Liver (tissue), 9 donors: ENCODE measurements around the gene PGC. TPM values are rescaled to one million over a fixed set of nuclear protein-coding genes. Genes with fewer than 3 reads are reported as not detected.

ENCODE experiments used
- DNase-seq: peaks from one replicate; pipeline ENCODE4 v3.0.0-alpha.2; 2017; ENCODE audit warnings: low spot score
- H3K27ac ChIP-seq, 2 donors: one replicate each; pipeline ENCODE4 v1.7.0; 2013; ENCODE audit warnings: inconsistent platforms in 2 of 2, low read length in 2 of 2, control low read depth in 1 of 2, low read depth in 1 of 2, mild to moderate bottlenecking in 1 of 2
- H3K27me3 ChIP-seq, 4 donors: one replicate each; pipeline versions ENCODE4 v1.6.1 to v1.7.0; 2013; ENCODE audit warnings: low read length in 3 of 4, inconsistent platforms in 1 of 4, mild to moderate bottlenecking in 1 of 4, moderate library complexity in 1 of 4; ENCODE audit not compliant: control insufficient read depth in 4 of 4, insufficient read depth in 4 of 4
- H3K36me3 ChIP-seq, 4 donors: one replicate each; pipeline versions ENCODE4 v1.6.1 to v1.7.0; 2013; ENCODE audit warnings: low read length in 3 of 4, mild to moderate bottlenecking in 3 of 4, low read depth in 1 of 4, moderate library complexity in 1 of 4; ENCODE audit not compliant: control insufficient read depth in 4 of 4, insufficient read depth in 3 of 4
- H3K4me1 ChIP-seq, 4 donors: one replicate each; pipeline versions ENCODE4 v1.6.1 to v1.7.0; 2013; ENCODE audit warnings: low read length in 3 of 4, mild to moderate bottlenecking in 3 of 4, moderate library complexity in 1 of 4; ENCODE audit not compliant: control insufficient read depth in 4 of 4, insufficient read depth in 4 of 4
- H3K4me3 ChIP-seq, 3 donors: one replicate each; pipeline versions ENCODE4 v1.6.1 to v1.7.0; 2013; ENCODE audit warnings: low read length in 3 of 3, control low read depth in 1 of 3, low read depth in 1 of 3, mild to moderate bottlenecking in 1 of 3
- H3K9ac ChIP-seq, 2 donors: one replicate each; pipeline ENCODE4 v1.7.0; 2013; ENCODE audit warnings: low read length in 2 of 2, mild to moderate bottlenecking in 2 of 2, moderate library complexity in 2 of 2, control low read depth in 1 of 2, low read depth in 1 of 2
- H3K9me3 ChIP-seq, 4 donors: one replicate each; pipeline versions ENCODE4 v1.6.1 to v1.7.0; 2013; ENCODE audit warnings: low read length in 3 of 4; ENCODE audit not compliant: control insufficient read depth in 4 of 4
- ATF3 ChIP-seq: IDR thresholded peaks from 2 replicates; pipeline ENCODE4 v1.6.1; 2016; ENCODE audit warnings: antibody characterized with exemption
- CTCF ChIP-seq: fragments of 150-350 bp; IDR thresholded peaks from 2 replicates; pipeline ENCODE4 v1.5.1; 2017; ENCODE audit warnings: improper control_type of control experiment, low read depth, low read length; ENCODE audit not compliant: missing input control
- EGR1 ChIP-seq, 2 donors: IDR thresholded peaks; 2 replicates each; pipeline ENCODE4 v1.6.1; 2016 to 2018; ENCODE audit warnings: antibody characterized with exemption in 2 of 2, low read depth in 2 of 2
- FOXA2 ChIP-seq: IDR thresholded peaks from 2 replicates; pipeline ENCODE4 v1.6.1; 2016; ENCODE audit warnings: antibody characterized with exemption
- GABPA ChIP-seq, 2 donors: IDR thresholded peaks in 1 of 2; conservative IDR thresholded peaks in 1 of 2; 2 replicates each; pipeline ENCODE4 v1.6.1; 2016; ENCODE audit warnings: antibody characterized with exemption in 2 of 2, mild to moderate bottlenecking in 1 of 2, moderate library complexity in 1 of 2
- HNF4A ChIP-seq, 2 donors: conservative IDR thresholded peaks; 2 replicates each; pipeline ENCODE4 v1.6.1; 2016; ENCODE audit warnings: antibody characterized with exemption in 2 of 2, mild to moderate bottlenecking in 2 of 2
- HNF4G ChIP-seq: IDR thresholded peaks from 2 replicates; pipeline ENCODE4 v1.6.1; 2016; ENCODE audit warnings: antibody characterized with exemption
- JUND ChIP-seq, 2 donors: IDR thresholded peaks; 2 replicates each; pipeline ENCODE4 v1.6.1; 2016; ENCODE audit warnings: antibody characterized with exemption in 2 of 2
- NR2F2 ChIP-seq: IDR thresholded peaks from 2 replicates; pipeline ENCODE4 v1.6.1; 2016; ENCODE audit warnings: antibody characterized with exemption
- RAD21 ChIP-seq, 2 donors: IDR thresholded peaks; 2 replicates each; pipeline ENCODE4 v1.6.1; 2016; ENCODE audit warnings: antibody characterized with exemption in 2 of 2, mild to moderate bottlenecking in 2 of 2
- RXRA ChIP-seq, 2 donors: IDR thresholded peaks; 2 replicates each; pipeline ENCODE4 v1.6.1; 2017 to 2018; ENCODE audit warnings: antibody characterized with exemption in 2 of 2, mild to moderate bottlenecking in 1 of 2
- SP1 ChIP-seq: IDR thresholded peaks from 2 replicates; pipeline ENCODE4 v1.6.1; 2018; ENCODE audit warnings: antibody characterized with exemption, mild to moderate bottlenecking
- TAF1 ChIP-seq: conservative IDR thresholded peaks from 2 replicates; pipeline ENCODE4 v1.6.1; 2016; ENCODE audit warnings: antibody characterized with exemption, mild to moderate bottlenecking
- YY1 ChIP-seq: IDR thresholded peaks from 2 replicates; pipeline ENCODE4 v1.6.1; 2016; ENCODE audit warnings: antibody characterized with exemption, mild to moderate bottlenecking
- ZBTB33 ChIP-seq: IDR thresholded peaks from 2 replicates; pipeline ENCODE4 v1.6.1; 2016; ENCODE audit warnings: antibody characterized with exemption
- WGBS: extraction: QIAGEN DNeasy Blood & Tissue Kit; methylation state at CpG from one replicate; pipeline ENCODE4 v1.1.7; 2013; 5-methylcytosine and 5-hydroxymethylcytosine counted together
- polyA plus RNA-seq, 2 donors: library from polyadenylated mRNA; stranded (reverse) in 1 of 2; unstranded in 1 of 2; fragments of 200-250 nt in 1 of 2; fragments of >200 nt in 1 of 2; fragmentation: Nextera tagmentation in 1 of 2; extraction: Ambion mirVana in 1 of 2; gene quantifications; one replicate each; pipeline versions ENCODE4 v1.2.1 to v1.2.3, GENCODE V29; 2013 to 2015
- total RNA-seq, 2 donors: library from RNA; depleted of rRNA; stranded (reverse); fragments of >200 nt; gene quantifications; one replicate each; pipeline ENCODE4 v1.2.3, GENCODE V29; 2014
- TF ChIP-seq, protein P1 (sequence below): IDR thresholded peaks from 2 replicates; pipeline ENCODE4 v1.6.1; 2016; ENCODE audit warnings: antibody characterized with exemption
- TF ChIP-seq, protein P2 (sequence below): IDR thresholded peaks from 2 replicates; pipeline ENCODE4 v1.6.1; 2016; ENCODE audit warnings: antibody characterized with exemption, mild to moderate bottlenecking
- donor health status: healthy.
- donor health status: healthy.
- donor health status: healthy.
- donor health status: healthy.
- donor health status: healthy.

PGC gene
- total and polyA plus RNA-seq, 4 donors = 0.05 to 0.18 TPM; not detected in 2

- no peaks in the 10 kb centered on the region for H3K9me3 ChIP-seq
- no peak overlapping the region for H3K27ac ChIP-seq
- H3K4me3 ChIP-seq = no peak overlapping the region
- TF ChIP-seq NR2F2 = no peak
- TF ChIP-seq FOXA2 = no peak
- no peak for TF ChIP-seq CTCF
- no peak for TF ChIP-seq YY1
- TF ChIP-seq EGR1 (IDR thresholded peaks at IDR 0.05; ENCODE audit: low read depth in 2 of 2) = no peak
- TF ChIP-seq GABPA (IDR thresholded peaks at IDR 0.05 in 1 of 2, conservative IDR thresholded peaks at IDR 0.05 in 1 of 2) = no peak
- TF ChIP-seq, protein P1, sequence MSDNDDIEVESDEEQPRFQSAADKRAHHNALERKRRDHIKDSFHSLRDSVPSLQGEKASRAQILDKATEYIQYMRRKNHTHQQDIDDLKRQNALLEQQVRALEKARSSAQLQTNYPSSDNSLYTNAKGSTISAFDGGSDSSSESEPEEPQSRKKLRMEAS = no peak
- no peak for TF ChIP-seq HNF4A (conservative IDR thresholded peaks at IDR 0.05)
- TF ChIP-seq TAF1 = no peak
- TF ChIP-seq SP1 = no peak
- TF ChIP-seq ZBTB33 = no peak
- TF ChIP-seq ATF3 = no peak
- no peak for TF ChIP-seq HNF4G
- TF ChIP-seq RXRA (IDR thresholded peaks at IDR 0.05) = no peak
- TF ChIP-seq JUND (IDR thresholded peaks at IDR 0.05) = no peak
- TF ChIP-seq RAD21 (IDR thresholded peaks at IDR 0.05) = no peak
- TF ChIP-seq, protein P2, sequence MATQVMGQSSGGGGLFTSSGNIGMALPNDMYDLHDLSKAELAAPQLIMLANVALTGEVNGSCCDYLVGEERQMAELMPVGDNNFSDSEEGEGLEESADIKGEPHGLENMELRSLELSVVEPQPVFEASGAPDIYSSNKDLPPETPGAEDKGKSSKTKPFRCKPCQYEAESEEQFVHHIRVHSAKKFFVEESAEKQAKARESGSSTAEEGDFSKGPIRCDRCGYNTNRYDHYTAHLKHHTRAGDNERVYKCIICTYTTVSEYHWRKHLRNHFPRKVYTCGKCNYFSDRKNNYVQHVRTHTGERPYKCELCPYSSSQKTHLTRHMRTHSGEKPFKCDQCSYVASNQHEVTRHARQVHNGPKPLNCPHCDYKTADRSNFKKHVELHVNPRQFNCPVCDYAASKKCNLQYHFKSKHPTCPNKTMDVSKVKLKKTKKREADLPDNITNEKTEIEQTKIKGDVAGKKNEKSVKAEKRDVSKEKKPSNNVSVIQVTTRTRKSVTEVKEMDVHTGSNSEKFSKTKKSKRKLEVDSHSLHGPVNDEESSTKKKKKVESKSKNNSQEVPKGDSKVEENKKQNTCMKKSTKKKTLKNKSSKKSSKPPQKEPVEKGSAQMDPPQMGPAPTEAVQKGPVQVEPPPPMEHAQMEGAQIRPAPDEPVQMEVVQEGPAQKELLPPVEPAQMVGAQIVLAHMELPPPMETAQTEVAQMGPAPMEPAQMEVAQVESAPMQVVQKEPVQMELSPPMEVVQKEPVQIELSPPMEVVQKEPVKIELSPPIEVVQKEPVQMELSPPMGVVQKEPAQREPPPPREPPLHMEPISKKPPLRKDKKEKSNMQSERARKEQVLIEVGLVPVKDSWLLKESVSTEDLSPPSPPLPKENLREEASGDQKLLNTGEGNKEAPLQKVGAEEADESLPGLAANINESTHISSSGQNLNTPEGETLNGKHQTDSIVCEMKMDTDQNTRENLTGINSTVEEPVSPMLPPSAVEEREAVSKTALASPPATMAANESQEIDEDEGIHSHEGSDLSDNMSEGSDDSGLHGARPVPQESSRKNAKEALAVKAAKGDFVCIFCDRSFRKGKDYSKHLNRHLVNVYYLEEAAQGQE = no peak
- 96% methylated on average over 6 of the region's 6 CpGs for WGBS
- no peaks in the 10 kb centered on the region for H3K27me3 ChIP-seq
- H3K36me3 ChIP-seq = no peaks in the 10 kb centered on the region
- no peak for DNase-seq
- no peaks in the 10 kb centered on the region for H3K4me1 ChIP-seq
- H3K9ac ChIP-seq = no peak overlapping the region
These were observed 893 bp upstream of the PGC start for GRCh38 chr6:41748102-41748477.

DNA sequence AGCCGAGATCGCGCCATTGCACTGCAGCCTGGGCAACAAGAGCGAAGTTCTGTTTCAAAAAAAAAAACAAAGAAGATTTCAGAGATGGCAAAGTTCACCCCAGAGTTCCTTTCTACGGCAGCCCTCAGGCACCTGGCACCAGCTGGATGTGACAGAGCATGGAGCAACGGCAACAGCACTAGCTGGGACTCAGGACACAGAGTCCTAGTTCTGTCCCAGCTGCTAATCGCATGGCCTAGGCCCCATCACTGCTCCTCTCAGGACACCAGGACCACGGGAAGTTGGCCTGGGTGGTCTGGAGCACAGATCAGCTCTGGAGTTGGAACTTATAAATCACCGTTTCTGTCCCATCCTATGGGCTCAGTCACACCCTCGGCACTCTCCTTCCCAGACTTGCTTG, 1.1 kb downstream of the PGC start:
- no peak overlapping the region for H3K27ac ChIP-seq
- no peaks in the 10 kb centered on the region for H3K27me3 ChIP-seq
- no peaks in the 10 kb centered on the region for H3K4me1 ChIP-seq
- TF ChIP-seq TAF1 (no peak), HNF4A (conservative IDR thresholded peaks at IDR 0.05) (no peak), ZBTB33 (no peak)
- WGBS = 93% methylated on average over 10 of the region's 10 CpGs
- H3K36me3 ChIP-seq = no peaks in the 10 kb centered on the region
- H3K9ac ChIP-seq = no peak overlapping the region
- no peaks in the 10 kb centered on the region for H3K9me3 ChIP-seq
- no peak overlapping the region for H3K4me3 ChIP-seq
- no peak for DNase-seq
